Mammary epithelial cell (primary cell): ENCODE measurements around the gene CA10.

ENCODE experiments used
- EZH2 ChIP-seq: IDR thresholded peaks from 2 replicates; pipeline ENCODE4 v1.6.1; 2012; ENCODE audit warnings: low read length, inconsistent platforms, borderline replicate concordance
- TF ChIP-seq, protein P1 (sequence below), 2 donors: IDR thresholded peaks in 1 of 2; conservative IDR thresholded peaks in 1 of 2; 2 replicates each; pipeline ENCODE4 v1.5.1; 2011 to 2012; ENCODE audit warnings: inconsistent platforms in 2 of 2, low read length in 2 of 2, mild to moderate bottlenecking in 2 of 2, control low read depth in 1 of 2, low read depth in 1 of 2; ENCODE audit not compliant: insufficient read depth in 1 of 2; ENCODE audit errors: extremely low read depth in 1 of 2

DNA sequence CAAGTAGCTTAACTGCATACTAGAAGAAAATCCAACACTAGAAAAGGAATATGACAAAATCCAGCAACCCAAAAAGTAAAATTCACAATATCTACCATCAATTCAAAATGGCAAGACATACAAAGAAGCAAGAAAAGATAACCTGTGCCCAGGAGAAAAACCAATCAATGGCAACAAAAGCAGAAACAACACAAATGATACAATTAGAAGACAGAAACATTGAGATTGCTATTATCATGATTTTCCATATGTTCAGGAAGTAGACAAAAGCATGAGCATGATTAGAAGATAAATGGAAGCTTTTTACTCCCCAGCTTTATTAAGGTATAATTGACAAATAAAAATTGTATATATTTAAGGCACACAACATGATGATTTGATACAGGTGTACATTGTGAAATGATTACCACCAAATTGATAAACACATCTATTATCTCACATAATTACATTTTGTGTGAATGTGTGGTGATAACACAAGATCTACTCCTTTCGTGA, 117.3 kb downstream of the CA10 start:
- TF ChIP-seq, protein P1, sequence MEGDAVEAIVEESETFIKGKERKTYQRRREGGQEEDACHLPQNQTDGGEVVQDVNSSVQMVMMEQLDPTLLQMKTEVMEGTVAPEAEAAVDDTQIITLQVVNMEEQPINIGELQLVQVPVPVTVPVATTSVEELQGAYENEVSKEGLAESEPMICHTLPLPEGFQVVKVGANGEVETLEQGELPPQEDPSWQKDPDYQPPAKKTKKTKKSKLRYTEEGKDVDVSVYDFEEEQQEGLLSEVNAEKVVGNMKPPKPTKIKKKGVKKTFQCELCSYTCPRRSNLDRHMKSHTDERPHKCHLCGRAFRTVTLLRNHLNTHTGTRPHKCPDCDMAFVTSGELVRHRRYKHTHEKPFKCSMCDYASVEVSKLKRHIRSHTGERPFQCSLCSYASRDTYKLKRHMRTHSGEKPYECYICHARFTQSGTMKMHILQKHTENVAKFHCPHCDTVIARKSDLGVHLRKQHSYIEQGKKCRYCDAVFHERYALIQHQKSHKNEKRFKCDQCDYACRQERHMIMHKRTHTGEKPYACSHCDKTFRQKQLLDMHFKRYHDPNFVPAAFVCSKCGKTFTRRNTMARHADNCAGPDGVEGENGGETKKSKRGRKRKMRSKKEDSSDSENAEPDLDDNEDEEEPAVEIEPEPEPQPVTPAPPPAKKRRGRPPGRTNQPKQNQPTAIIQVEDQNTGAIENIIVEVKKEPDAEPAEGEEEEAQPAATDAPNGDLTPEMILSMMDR (conservative IDR thresholded peaks at IDR 0.05 in 1 of 2, IDR thresholded peaks at IDR 0.05 in 1 of 2; ENCODE audit: extremely low read depth in 1 of 2, insufficient read depth in 1 of 2, low read depth in 1 of 2, low read length in 2 of 2), result no peak
- TF ChIP-seq EZH2, result no peak
